IPS-18c (cell line): Measurements from ENCODE around the gene FOXN4.

Experiments
- H3K4me3 ChIP-seq: 2 replicates; pipeline ENCODE4 v1.7.0; 2013; ENCODE audit warnings: low read depth, mild to moderate bottlenecking, low read length, moderate library complexity; ENCODE audit not compliant: insufficient read depth
- H3K9me3 ChIP-seq: one replicate; pipeline ENCODE4 v1.6.1; 2013; ENCODE audit warnings: mild to moderate bottlenecking, low read length, moderate library complexity; ENCODE audit not compliant: control insufficient read depth, insufficient read depth

The FOXN4 gene

DNA sequence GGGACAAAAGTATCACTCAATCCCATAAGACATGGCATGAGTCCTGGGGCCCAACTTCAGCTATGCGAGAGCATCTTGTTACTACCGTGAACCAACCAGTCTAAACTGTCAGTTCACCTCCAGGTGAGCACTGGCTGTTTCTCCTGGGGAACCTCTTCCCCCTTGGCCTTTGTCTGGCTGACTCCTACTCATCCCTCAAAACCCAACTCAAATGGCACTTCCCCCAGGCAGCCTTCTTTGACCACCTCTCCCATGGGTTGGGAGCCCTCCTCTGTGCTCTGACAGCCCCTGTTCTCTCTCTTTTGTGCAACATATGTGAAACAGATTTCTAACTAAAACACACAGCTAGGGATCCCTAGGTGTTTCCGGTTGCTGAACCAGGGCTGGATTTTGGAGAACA, 37.7 kb downstream of the FOXN4 start:
- no peaks in the 10 kb centered on the region for H3K9me3 ChIP-seq

DNA sequence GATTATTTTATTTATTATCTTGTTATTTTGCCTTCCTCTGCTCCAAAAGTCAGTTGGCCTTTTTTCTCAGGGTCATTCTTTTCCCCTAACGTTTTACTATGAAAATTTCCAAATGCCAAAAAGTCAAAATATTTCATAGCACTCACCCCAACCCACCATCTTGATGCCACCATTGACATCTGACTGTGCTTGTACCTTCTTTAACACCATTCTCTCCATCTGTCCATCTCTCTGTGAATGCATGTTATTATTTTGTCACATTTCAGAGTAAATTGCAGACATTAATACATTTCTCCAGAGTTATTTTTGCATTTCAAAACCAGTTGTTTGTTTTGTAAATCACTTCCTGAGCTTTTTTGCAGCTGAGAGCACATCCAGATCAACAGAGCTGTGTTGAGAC, 38.6 kb downstream of the FOXN4 start:
- no peaks in the 10 kb centered on the region for H3K9me3 ChIP-seq
- no peak overlapping the region for H3K4me3 ChIP-seq

More for the DNA sequence above, 37.7 kb downstream of the FOXN4 start:
- H3K4me3 ChIP-seq: no peak overlapping the region

DNA sequence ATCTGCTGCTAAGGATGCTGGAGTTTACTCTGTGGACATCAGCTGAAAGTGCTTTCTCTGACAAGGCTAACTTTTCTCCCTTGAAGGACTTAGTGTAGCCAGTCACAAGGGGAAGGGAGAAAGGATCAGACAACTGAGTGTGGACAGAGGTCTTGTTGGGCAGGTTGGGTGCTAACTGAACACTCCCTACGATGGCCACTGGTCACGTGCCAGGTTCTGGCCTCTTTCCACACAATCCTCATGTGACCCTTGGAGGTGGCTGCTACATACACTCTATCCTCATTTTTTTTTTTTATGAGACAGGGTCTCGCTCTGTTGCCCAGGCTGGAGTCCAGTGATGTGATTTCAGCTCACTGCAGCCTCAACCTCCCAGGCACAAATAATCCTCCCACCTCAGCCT, 39.7 kb downstream of the FOXN4 start:
- Histone ChIP-seq H3K9me3 (no peaks in the 10 kb centered on the region), H3K4me3 (no peak overlapping the region)

DNA sequence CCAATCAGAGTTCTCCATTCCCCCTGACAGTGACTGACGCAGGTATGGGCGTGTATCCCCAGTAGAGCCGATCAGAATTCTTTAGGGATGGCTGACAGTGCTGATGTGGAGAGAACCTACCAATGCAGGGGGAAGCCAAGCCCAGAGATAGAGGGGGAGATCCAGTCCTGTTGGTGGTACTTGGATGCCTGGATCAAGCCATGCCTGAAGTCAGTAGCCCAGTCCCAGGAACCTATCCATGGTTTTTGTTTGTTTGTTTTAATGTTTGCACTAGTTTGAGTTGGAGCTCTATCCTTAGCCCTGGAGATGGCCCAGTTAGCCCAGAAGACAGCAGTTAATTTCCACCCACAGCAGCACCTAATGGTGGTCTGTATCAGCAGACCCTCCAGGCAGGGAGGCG, 40.2 kb downstream of the FOXN4 start:
- no peak overlapping the region for H3K4me3 ChIP-seq

DNA sequence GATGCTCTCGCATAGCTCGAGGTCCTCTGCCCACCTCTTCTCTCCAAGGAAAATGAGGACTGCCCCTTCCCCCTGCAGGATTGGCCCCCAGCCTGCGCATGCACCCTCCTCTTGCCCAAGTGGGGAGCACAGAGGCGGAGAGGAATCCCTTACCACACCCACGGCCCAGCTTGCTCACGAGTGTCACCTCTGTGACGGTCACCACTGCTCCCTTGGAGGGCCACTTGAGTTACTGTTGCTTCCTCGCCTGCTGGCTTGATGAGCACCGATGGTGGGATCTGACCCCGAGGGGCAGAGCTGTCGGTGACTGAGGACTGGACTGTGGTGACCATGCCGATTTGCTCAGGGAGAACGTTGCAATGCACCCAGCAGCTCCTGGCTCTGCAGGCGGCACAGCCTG, 41.7 kb downstream of the FOXN4 start:
- no peaks in the 10 kb centered on the region for H3K9me3 ChIP-seq
- no peak overlapping the region for H3K4me3 ChIP-seq

More for the DNA sequence above, 40.2 kb downstream of the FOXN4 start:
- no peaks in the 10 kb centered on the region for H3K9me3 ChIP-seq

DNA sequence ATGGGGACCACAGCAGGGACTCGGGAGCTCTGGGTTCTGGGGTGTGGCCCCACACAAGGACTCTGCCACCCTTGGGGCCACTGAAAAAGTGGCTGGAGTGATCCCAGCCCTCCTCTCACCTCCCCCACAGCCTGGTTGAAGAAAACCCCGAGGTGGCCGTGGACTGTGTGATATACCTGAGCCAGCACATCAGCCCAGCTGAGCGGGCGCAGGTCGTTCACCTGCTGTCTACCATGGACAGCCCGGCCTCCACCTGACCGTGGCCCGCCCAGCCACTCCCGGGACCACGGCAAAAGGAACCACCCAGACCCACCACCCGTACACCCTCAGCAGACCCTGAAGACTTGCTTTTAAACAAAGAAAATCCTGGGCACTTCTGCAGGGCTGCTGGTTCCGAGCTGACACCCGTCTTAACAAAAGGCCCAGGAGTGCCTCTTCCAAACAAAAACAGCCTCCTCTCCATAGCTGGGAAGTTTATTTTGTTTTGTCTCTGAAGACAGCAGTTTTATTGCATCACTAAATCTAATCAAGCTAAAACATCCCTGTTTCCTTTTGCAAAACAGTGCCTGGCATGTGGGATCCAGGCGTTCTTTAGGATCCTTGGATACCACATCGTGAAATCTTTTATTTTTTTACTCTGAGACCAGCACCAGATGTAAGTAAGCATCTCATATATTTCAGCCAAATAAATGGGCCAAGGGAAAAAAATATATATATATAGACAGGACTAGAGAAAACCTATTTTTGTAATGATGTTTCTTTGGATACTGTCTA, 42.8 kb downstream of the FOXN4 start:
- H3K4me3 ChIP-seq: no peak overlapping the region
- H3K9me3 ChIP-seq: no peaks in the 10 kb centered on the region

DNA sequence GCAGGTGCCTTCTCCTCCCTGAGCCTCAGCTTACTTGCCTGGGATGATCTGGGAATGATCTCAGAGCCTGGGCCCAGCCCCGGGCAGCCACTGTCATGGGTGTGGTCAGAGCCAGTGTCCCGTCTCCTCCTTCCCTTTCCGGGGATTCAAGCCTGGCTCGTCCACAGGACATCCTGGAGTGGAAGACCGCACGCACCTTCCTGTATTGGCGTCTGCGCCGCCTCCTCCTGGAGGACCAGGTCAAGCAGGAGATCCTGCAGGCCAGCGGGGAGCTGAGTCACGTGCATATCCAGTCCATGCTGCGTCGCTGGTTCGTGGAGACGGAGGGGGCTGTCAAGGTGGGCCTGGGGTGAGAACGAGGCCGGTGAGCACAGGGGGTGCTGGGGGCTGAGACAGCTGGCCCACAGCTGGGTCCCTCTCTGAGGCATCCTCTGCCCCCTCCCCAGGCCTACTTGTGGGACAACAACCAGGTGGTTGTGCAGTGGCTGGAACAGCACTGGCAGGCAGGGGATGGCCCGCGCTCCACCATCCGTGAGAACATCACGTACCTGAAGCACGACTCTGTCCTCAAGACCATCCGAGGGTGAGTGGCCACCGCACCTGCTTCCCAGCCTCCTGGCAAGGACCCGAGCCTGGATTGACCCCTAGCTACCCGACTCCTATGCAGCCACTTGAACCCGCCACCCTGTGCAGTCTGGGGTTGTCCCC, 44.0 kb downstream of the FOXN4 start:
- no peaks in the 10 kb centered on the region for H3K9me3 ChIP-seq
- no peak overlapping the region for H3K4me3 ChIP-seq

DNA sequence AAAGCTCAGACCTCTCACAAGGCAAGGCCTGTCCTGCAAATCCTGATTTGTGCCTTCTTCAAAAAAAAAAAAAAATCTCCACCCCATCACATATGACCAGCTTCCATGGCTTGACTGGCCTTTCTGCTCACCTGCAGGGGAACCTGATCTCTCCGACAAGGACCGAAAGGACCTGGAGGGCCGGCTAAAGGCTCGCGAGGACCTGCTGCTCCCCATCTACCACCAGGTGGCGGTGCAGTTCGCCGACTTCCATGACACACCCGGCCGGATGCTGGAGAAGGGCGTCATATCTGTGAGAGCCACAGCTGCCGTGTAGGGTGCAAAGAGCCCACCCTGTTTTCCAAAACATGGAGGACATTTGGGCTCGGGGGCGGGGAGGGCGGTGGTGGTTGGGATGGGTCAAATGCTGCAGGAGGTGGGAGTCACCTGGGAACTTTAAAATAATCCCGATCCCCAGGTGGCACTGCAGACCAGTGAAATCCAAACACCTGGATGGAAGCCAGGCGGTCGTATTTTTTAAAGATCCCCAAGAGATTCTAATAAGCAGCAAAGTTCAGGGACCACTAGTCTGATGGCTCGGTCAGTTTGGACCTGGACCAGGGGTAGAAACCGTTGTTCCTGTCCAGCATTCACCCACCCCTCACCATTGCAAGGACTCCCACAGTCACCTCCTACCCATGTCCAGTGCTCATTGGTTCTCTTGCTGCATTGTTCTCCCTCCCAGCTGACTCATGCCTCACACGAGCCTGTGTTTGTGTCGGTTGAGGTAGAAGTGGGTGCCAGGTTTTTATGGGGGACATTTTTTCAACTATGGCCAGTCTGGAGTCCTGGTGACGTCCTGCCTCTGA, 44.8 kb downstream of the FOXN4 start:
- H3K4me3 ChIP-seq: no peak overlapping the region
- H3K9me3 ChIP-seq: no peaks in the 10 kb centered on the region

DNA sequence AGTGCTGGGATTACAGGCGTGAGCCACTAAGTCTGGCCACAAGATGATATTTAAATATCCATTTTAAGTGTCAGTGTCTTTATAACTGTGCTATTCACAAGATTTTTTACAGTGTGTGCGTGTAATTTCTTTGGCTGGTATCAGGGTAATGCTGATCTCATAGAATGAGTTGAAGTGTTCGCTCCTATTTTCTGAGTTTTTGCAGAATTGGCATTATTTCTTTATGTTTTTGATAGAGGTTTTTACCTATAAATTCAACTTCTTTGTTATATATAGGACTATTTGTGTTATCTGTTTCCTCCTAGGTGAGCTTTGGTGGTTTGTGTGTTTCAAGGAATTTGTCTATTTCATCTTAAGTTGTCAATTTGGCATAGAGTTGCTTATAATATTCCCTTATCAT, 45.6 kb downstream of the FOXN4 start:
- Histone ChIP-seq H3K4me3 (no peak overlapping the region), H3K9me3 (no peaks in the 10 kb centered on the region)

DNA sequence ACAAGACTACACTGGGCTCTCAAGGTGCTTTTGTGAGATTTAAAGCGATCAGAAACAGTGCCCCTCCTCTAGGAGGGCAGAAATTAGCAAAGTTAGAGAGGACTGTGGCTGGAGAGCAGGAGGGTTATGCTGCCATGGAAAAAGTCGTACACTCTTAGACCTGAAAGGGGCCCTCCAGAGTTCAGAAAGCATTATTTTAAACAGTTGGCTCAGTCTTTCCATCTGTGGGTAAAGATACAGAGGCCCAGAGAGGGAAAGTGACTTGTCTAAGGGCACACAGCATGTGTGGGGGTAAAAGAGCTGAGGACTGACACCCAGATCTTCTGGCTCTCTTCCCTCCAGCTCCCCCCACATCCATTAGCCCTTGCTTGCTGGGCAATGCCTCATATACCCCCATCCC, 47.1 kb downstream of the FOXN4 start:
- no peaks in the 10 kb centered on the region for H3K9me3 ChIP-seq
- H3K4me3 ChIP-seq: no peak overlapping the region

DNA sequence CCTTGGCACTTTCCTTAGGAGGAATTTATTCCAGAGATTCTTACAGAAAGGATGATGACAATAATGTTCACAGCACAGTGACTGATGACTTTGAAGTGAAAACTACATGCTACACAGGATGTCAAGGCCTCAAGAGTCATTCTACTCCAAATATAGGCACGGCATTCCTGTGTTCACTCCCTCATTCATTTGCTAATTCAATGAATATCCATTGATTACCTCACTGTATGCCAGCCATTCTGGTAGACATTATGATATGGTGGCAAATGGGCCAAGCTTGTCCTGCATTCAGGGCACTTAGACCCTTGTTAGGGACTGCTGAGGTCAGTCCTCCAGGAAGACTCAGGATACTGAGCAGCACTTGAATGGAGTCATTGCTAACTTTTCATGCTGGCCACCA, 48.0 kb downstream of the FOXN4 start:
- H3K9me3 ChIP-seq: no peaks in the 10 kb centered on the region
- no peak overlapping the region for H3K4me3 ChIP-seq

DNA sequence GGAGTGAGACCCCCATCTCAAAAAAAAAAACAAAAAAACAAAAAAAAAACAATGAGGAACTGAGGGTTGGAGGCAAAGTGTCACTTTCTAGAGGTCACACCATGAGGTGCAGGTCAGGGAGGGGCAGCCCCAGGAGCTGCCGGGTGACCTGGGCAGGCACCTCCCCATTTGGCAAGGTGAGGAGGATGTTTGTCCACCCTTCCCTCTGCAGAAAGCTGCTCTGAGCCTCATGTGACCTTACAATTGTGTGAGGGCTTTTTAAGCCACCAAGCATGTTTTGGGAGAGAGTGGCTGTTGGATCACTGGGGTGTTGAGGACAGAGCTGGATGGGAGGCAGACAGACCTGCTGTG, 49.6 kb downstream of the FOXN4 start:
- Histone ChIP-seq H3K9me3 (no peaks in the 10 kb centered on the region), H3K4me3 (no peak overlapping the region)

DNA sequence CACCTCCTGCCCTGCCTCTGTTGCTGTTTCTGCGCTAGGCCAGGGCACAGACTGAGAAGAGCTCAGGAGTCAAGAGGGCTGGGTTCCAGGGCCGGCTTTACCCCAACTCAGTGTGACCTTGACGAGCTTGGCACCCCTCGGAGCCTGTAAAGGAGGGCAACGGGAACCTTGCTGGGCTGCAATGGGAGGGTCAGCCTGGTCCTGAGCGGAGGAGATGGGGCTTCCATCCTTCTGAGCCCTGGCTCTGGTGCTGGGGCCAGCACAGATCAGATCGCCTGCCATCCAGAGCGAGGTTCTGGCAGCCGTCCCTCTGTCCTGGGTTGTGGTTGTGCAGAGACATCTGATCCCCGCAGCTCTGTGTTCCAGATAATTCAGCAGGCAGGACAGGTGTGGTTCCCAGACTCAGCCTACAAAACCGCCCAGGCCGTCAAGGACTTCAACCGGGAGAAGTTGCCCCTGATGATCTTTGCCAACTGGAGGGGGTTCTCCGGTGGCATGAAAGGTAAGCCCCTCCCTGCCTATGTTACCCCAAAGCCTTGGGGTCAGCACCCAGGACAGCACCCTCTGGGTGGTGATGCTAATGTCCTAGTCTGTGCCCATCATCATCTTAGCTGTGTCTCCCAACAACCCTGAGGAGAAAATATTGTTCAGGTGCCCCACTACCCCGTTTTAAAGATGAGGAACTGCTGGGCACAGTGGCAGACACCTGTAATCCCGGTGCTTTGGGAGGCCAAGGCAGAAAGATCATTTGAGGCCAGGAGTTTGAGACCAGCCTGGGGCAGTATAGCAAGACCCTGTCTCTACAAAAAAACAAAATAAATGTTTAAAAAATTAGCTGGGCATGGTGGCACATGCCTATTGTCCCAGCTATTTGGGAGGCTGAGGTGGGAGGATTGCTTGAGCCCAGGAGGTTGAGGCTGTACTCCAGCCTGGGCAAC, 50.2 kb downstream of the FOXN4 start:
- no peaks in the 10 kb centered on the region for H3K9me3 ChIP-seq
- no peak overlapping the region for H3K4me3 ChIP-seq

DNA sequence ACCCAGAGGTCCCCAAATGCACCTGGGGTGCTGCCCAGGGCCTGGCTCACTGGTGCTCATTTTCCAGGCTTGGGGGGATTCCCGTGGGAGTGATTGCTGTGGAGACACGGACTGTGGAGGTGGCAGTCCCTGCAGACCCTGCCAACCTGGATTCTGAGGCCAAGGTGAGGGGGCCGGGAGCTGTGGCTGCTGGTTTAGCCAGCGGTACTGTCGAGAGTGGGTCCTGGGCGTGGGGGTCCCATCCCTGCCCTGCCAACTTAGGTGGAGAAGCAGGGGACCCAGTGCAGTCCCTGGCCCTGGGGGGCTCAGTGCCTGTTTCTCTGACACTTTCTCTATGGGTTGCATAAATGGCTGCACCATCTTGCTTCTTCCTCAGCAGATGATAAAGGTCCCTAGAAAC, 50.9 kb downstream of the FOXN4 start:
- H3K4me3 ChIP-seq: no peak overlapping the region
- H3K9me3 ChIP-seq: no peaks in the 10 kb centered on the region

DNA sequence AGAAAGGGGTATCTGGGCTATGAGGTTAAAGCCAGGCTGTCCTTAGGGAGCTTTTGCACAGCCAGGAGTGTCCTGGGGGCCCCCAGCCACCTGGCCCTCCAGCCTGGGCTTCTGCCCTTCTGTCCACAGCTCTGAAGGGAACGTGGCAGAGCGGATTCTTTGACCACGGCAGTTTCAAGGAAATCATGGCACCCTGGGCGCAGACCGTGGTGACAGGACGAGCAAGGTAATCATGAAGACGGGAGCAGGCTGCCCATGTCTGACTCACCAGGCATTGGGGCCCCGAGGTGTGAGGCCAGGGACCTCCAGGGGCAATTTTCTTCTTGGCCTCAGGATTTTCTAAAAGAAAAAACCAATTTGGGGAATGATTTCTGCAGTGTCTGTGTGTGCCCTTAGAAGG, 53.1 kb downstream of the FOXN4 start:
- Histone ChIP-seq H3K9me3 (no peaks in the 10 kb centered on the region), H3K4me3 (no peak overlapping the region)

DNA sequence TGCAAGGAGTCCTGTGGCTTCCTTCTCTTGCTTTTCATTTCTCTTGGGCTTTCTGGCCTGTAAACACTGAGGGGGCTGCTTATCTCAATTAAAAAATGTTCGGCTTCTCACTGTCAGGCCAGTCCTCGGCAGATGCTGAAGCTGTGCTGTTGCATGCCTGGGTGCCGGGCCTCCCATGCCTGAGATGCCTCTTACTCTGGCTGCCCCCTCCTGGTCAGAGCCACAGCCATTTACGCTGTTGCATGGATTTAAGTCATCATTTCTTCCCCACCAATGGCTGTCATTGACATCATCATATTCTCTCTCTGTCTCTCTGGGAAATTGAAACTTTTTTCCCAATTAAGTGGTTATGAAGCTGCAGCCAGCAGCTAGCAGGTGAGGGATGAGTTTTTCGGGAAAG, 53.7 kb downstream of the FOXN4 start:
- Histone ChIP-seq H3K9me3 (no peaks in the 10 kb centered on the region), H3K4me3 (no peak overlapping the region)

DNA sequence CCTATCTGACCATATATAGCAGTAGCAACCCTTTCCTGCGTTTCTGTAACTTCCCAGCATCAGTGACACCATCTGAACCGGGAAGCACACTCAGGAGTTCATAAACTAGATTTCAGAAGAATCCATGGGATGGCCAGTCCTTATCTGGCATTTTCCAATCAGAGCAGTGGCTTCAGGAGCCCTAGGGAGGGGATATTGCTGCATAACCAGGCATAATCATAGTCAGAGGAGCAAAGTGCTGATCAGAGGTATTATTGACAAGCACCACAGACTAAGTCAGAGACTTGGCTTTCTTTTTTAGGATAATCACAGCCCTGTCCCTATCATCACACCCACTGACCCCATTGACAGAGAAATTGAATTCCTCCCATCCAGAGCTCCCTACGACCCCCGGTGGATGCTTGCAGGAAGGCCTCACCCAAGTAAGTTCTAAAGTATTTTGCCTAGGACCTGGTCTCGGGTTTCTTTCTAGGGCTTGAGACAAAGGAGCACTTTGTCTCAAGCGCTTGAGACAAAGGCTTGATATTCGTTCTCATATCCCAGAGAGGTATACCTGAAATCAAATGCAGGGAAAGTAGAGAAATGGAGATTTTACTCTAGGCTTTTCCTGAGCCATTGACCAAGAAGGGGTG, 55.1 kb downstream of the FOXN4 start:
- no peak overlapping the region for H3K4me3 ChIP-seq
- H3K9me3 ChIP-seq: no peaks in the 10 kb centered on the region
